Lung (tissue), 12 donors: ENCODE data around the gene SLC38A4. TPM values are rescaled to one million over a fixed set of nuclear protein-coding genes. Genes with fewer than 3 reads are reported as not detected.

ENCODE experiments used
- ATAC-seq: fragments of 200-7000 bp; cut with Tn5 transposase; one replicate; pipeline ENCODE4 v1.9.1; 2020; ENCODE audit warnings: moderate number of reproducible peaks; ENCODE audit not compliant: insufficient read depth, low FRiP score
- DNase-seq, 3 donors: peaks; one replicate each; pipeline ENCODE4 v3.0.0-alpha.2; 2013 to 2017
- H3K27ac ChIP-seq, 2 donors: one replicate each; pipeline ENCODE4 v1.5.1; 2013; ENCODE audit warnings: mild to moderate bottlenecking in 2 of 2, moderate library complexity in 2 of 2, control low read depth in 1 of 2, inconsistent platforms in 1 of 2, low read depth in 1 of 2, low read length in 1 of 2
- H3K27me3 ChIP-seq, 3 donors: one replicate each; pipeline ENCODE4 v1.5.1; 2013; ENCODE audit warnings: low read length in 2 of 3; ENCODE audit not compliant: control insufficient read depth in 3 of 3, insufficient read depth in 3 of 3
- H3K36me3 ChIP-seq, 4 donors: one replicate each; pipeline ENCODE4 v1.5.1; 2013; ENCODE audit warnings: low read length in 4 of 4, mild to moderate bottlenecking in 1 of 4, moderate library complexity in 1 of 4; ENCODE audit not compliant: control insufficient read depth in 4 of 4, insufficient read depth in 4 of 4
- H3K4me1 ChIP-seq, 5 donors: one replicate each; pipeline ENCODE4 v1.5.1; 2013; ENCODE audit warnings: low read length in 5 of 5, mild to moderate bottlenecking in 2 of 5, moderate library complexity in 1 of 5; ENCODE audit not compliant: control insufficient read depth in 5 of 5, insufficient read depth in 5 of 5
- H3K4me3 ChIP-seq: one replicate; pipeline ENCODE4 v1.5.1; 2013; ENCODE audit warnings: mild to moderate bottlenecking, control low read depth, moderate library complexity
- H3K9ac ChIP-seq, 2 donors: one replicate each; pipeline ENCODE4 v1.5.1; 2013; ENCODE audit warnings: low read length in 2 of 2, control low read depth in 1 of 2; ENCODE audit not compliant: insufficient read depth in 1 of 2
- H3K9me3 ChIP-seq, 4 donors: one replicate each; pipeline ENCODE4 v1.5.1; 2013; ENCODE audit warnings: low read length in 3 of 4, mild to moderate bottlenecking in 1 of 4, moderate library complexity in 1 of 4; ENCODE audit not compliant: control insufficient read depth in 4 of 4, insufficient read depth in 3 of 4
- WGBS, 2 donors: extraction: QIAGEN DNeasy Blood & Tissue Kit; methylation state at CpG; one replicate each; pipeline ENCODE4 v1.1.7; 2013; 5-methylcytosine and 5-hydroxymethylcytosine counted together
- polyA plus RNA-seq, 2 donors: library from polyadenylated mRNA; stranded (reverse); fragments of 200-250 nt; gene quantifications; one replicate each; pipeline ENCODE4 v1.2.1, GENCODE V29; 2013
- total RNA-seq, 2 donors: library from RNA; depleted of rRNA in 1 of 2; stranded (reverse); fragments of >200 nt in 1 of 2; gene quantifications; one replicate each; pipeline ENCODE4 v1.2.1, GENCODE V29; 2014 to 2021
- TF ChIP-seq, protein P1 (sequence below): IDR thresholded peaks from 2 replicates; pipeline ENCODE4 v1.5.1; 2012; ENCODE audit warnings: mild to moderate bottlenecking; ENCODE audit errors: control extremely low read depth, extremely low read depth
- donor health status: control.
- donor health status: control.
- donor health status: Bipolar disorder and iron deficiency.
- donor health status: healthy.
- donor health status: DM: yes; HTN: yes; CAD: no.

The SLC38A4 gene
- total and polyA plus RNA-seq, 4 donors = 0.07 to 2.7 (median 0.45) TPM

DNA sequence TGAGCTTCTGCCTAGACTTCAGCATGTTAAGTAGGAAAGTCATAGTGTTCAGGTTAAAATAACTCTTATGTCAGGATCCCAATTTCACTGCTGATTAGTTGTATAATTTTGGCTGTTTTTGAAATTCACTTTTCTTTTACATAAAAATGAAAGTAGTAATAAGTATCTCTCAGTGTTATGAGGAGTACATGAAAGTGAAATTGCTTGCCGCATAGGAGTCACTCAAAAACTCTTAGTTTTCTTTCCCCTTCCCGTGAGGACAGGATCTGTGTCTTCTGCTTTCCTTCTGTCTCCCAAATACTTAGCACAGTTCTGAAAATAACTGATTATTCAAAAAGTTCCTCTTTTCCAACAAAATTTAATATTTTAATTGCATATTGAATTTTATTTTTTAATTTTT lies 100.5 kb downstream of the SLC38A4 start:
- Histone ChIP-seq H3K4me1 (peaks cover 0 to 14% (median 13%) of the 10 kb centered on the region in 5 donors), H3K27me3 (no peaks in the 10 kb centered on the region), H3K9ac (no peak overlapping the region), H3K4me3 (no peak overlapping the region), H3K36me3 (no peaks in the 10 kb centered on the region), H3K9me3 (no peaks in the 10 kb centered on the region), H3K27ac (no peak overlapping the region)
- no peak for DNase-seq
- TF ChIP-seq, protein P1, sequence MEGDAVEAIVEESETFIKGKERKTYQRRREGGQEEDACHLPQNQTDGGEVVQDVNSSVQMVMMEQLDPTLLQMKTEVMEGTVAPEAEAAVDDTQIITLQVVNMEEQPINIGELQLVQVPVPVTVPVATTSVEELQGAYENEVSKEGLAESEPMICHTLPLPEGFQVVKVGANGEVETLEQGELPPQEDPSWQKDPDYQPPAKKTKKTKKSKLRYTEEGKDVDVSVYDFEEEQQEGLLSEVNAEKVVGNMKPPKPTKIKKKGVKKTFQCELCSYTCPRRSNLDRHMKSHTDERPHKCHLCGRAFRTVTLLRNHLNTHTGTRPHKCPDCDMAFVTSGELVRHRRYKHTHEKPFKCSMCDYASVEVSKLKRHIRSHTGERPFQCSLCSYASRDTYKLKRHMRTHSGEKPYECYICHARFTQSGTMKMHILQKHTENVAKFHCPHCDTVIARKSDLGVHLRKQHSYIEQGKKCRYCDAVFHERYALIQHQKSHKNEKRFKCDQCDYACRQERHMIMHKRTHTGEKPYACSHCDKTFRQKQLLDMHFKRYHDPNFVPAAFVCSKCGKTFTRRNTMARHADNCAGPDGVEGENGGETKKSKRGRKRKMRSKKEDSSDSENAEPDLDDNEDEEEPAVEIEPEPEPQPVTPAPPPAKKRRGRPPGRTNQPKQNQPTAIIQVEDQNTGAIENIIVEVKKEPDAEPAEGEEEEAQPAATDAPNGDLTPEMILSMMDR = no peak
- 70 to 88% methylated on average over 2 of the region's 2 CpGs for WGBS, 2 donors
- ATAC-seq = no peak

DNA sequence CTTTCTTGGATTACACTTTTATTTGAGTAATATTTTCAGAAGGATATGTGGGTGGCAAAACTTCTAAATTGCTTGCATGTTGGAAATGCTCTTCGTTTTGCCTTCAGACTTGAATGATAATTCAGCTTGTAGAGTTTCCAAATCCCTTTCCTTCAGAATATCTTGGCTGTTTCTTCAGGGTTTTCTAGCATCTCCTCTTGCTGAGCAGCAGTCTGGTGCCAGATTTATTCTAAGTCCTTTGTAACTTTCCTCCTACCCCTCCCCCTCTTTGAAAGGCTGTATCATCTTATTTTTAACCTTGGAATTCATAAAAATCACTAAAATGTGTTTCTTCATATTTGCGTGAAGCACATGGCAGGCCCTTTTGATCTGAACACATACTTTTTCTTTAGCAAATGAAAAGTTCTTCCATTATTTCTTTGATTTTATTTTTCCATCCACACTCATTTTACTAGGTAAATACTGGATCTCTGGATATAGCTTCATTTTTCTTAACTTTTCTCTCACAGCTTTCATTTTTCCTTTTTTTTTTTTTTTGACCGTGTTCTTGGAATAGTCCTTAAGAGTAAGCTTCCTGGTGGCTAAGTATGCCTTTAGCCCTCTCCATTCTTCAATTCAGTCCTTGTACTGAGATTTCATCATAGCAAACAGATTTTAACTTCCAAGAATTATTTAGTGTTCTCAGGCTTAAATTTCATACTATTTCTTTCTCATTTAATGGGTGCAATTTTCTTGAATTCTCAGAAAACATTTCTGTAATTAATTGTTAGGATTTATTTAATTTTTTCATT lies 102.0 kb downstream of the SLC38A4 start:
- Histone ChIP-seq H3K4me1 (peaks cover 0 to 14% (median 13%) of the 10 kb centered on the region in 5 donors), H3K4me3 (no peak overlapping the region), H3K9me3 (no peaks in the 10 kb centered on the region), H3K27me3 (no peaks in the 10 kb centered on the region), H3K9ac (no peak overlapping the region), H3K36me3 (no peaks in the 10 kb centered on the region), H3K27ac (no peak overlapping the region)
- TF ChIP-seq, protein P1 = no peak
- WGBS, 2 donors = 55 to 69% methylated on average over 3 of the region's 3 CpGs
- ATAC-seq = no peak
- DNase-seq = peak in 2 of 3 donors; percentile 41 to 69

DNA sequence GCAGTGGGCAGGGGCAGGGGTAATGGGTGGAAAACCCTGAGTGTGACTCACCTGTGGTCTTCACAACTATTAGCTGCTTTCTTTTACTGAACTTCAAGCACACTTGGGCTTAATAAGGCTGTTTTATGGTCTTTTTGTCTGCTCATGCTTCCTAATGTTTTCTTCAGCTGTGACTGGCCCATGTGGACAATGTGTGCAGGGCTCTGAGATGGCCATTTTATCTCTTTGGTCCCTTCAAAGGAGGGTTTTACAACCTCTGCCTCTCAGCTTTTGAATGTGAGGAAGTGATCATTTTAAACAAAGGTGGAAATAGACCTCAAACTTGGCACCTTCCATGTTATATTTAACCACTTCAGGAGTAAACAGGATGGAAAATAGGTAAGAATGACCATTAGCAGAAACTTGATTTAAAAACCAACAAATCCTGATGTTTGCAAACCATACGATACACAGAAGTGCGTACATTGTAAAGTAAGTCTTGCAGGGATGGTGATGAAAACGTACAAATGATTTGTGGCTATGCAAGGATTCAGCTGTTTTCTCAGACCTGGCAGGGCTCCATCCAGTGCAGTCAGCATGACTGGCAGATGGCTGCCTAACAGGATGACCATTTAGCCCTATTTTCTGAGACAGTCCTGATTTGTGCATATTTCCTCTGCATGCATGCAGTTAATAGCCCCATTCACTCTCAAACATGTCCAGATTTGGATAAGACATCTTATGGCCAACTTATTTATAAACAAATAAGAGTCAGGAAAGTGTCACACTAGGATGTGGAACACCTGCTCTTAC lies 103.2 kb downstream of the SLC38A4 start:
- ATAC-seq (no peak), DNase-seq (peak; percentile 71 to 87 (median 72))
- TF ChIP-seq, protein P1 = no peak

More for the DNA sequence above, 103.2 kb downstream of the SLC38A4 start:
- 59 to 62% methylated on average over 3 of the region's 3 CpGs for WGBS, 2 donors
- peaks cover 0 to 14% (median 13%) of the 10 kb centered on the region in 5 donors for H3K4me1 ChIP-seq
- H3K9me3 ChIP-seq = no peaks in the 10 kb centered on the region
- H3K27ac ChIP-seq = no peak overlapping the region
- H3K9ac ChIP-seq = no peak overlapping the region
- no peak overlapping the region for H3K4me3 ChIP-seq
- H3K27me3 ChIP-seq = no peaks in the 10 kb centered on the region
- H3K36me3 ChIP-seq = no peaks in the 10 kb centered on the region
